Natural killer cell (primary cell): ENCODE data around the gene UNC13B. TPM values are rescaled to one million over a fixed set of nuclear protein-coding genes. Genes with fewer than 3 reads are reported as not detected.

Source experiments
- ATAC-seq, 3 donors: fragments of 150-1000 bp in 2 of 3; fragments of 200-7000 bp in 1 of 3; cut with Tn5 transposase; 1 replicate in 1 of 3; 2 replicates in 2 of 3; pipeline ENCODE4 v1.10.0; 2021; ENCODE audit warnings: mild to moderate bottlenecking in 2 of 3, moderate library complexity in 2 of 3
- DNase-seq, 2 donors: peaks; one replicate each; pipeline versions ENCODE4 v3.0.0 to v3.0.0-alpha.2; 2013 to 2021; ENCODE audit warnings: mixed read lengths in 1 of 2
- H3K27ac ChIP-seq: one replicate; pipeline ENCODE4 v1.5.1; 2013; ENCODE audit warnings: mild to moderate bottlenecking, low read length
- H3K27me3 ChIP-seq: one replicate; pipeline ENCODE4 v1.6.1; 2013; ENCODE audit warnings: low read length; ENCODE audit not compliant: control insufficient read depth, insufficient read depth
- H3K36me3 ChIP-seq: one replicate; pipeline ENCODE4 v1.6.1; 2013; ENCODE audit warnings: low read length; ENCODE audit not compliant: control insufficient read depth, insufficient read depth
- H3K4me1 ChIP-seq: one replicate; pipeline ENCODE4 v1.6.1; 2013; ENCODE audit warnings: low read length; ENCODE audit not compliant: control insufficient read depth, insufficient read depth
- H3K4me3 ChIP-seq: one replicate; pipeline ENCODE4 v1.5.1; 2013; ENCODE audit warnings: low read length
- H3K9me3 ChIP-seq: one replicate; pipeline ENCODE4 v1.6.1; 2013; ENCODE audit warnings: low read length; ENCODE audit not compliant: control insufficient read depth, insufficient read depth
- H3K27ac Mint-ChIP-seq, 2 donors: one replicate each; pipeline ENCODE4 v1.8.0; 2022; ENCODE audit warnings: mild to moderate bottlenecking in 2 of 2, mixed read lengths in 2 of 2, moderate library complexity in 1 of 2
- H3K27me3 Mint-ChIP-seq, 2 donors: one replicate each; pipeline ENCODE4 v1.8.0; 2022; ENCODE audit warnings: low read depth in 2 of 2, mixed read lengths in 2 of 2
- H3K36me3 Mint-ChIP-seq: one replicate; pipeline ENCODE4 v1.8.0; 2022; ENCODE audit warnings: mixed read lengths
- H3K4me1 Mint-ChIP-seq, 2 donors: one replicate each; pipeline ENCODE4 v1.8.0; 2022; ENCODE audit warnings: mixed read lengths in 2 of 2
- H3K4me3 Mint-ChIP-seq: one replicate; pipeline ENCODE4 v1.8.0; 2022; ENCODE audit warnings: mild to moderate bottlenecking, moderate library complexity, mixed read lengths
- H3K9me3 Mint-ChIP-seq, 2 donors: one replicate each; pipeline ENCODE4 v1.8.0; 2022; ENCODE audit warnings: mixed read lengths in 2 of 2
- WGBS: methylation state at CpG from one replicate; pipeline ENCODE4 v1.1.7; 2013; ENCODE audit warnings: missing lambda C conversion rate; ENCODE audit not compliant: insufficient coverage; 5-methylcytosine and 5-hydroxymethylcytosine counted together
- intact Hi-C: fragments of 100-400 bp; cut with micrococcal nuclease; formaldehyde crosslinking; loops from one replicate; pipeline ENCODE4 v1.14.2; 2022
- total RNA-seq, 4 donors: library from RNA; stranded (reverse); fragments of 120-200 nt in 1 of 4; gene quantifications; one replicate each; pipeline versions ENCODE4 v1.2.3 to v1.2.4, GENCODE V29; 2013 to 2022
- TF ChIP-seq, protein P1 (sequence below): fragments of 200-600 bp; IDR thresholded peaks from one replicate; pipeline ENCODE4 v1.8.0; 2022; ENCODE audit warnings: antibody characterized with exemption

Gene UNC13B
- total RNA-seq, 3 donors from 2014 or later (not counting 1 experiment from before 2014, with no cell fraction given) = 0.21 to 0.78 (median 0.27) TPM

GRCh38 chr9:35313916-35314315, 152.1 kb downstream of the UNC13B start:
- TF ChIP-seq, protein P1, sequence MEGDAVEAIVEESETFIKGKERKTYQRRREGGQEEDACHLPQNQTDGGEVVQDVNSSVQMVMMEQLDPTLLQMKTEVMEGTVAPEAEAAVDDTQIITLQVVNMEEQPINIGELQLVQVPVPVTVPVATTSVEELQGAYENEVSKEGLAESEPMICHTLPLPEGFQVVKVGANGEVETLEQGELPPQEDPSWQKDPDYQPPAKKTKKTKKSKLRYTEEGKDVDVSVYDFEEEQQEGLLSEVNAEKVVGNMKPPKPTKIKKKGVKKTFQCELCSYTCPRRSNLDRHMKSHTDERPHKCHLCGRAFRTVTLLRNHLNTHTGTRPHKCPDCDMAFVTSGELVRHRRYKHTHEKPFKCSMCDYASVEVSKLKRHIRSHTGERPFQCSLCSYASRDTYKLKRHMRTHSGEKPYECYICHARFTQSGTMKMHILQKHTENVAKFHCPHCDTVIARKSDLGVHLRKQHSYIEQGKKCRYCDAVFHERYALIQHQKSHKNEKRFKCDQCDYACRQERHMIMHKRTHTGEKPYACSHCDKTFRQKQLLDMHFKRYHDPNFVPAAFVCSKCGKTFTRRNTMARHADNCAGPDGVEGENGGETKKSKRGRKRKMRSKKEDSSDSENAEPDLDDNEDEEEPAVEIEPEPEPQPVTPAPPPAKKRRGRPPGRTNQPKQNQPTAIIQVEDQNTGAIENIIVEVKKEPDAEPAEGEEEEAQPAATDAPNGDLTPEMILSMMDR = no peak
- no peak overlapping the region for H3K27ac Mint-ChIP-seq
- Histone ChIP-seq H3K4me1 (no peaks in the 10 kb centered on the region), H3K36me3 (no peaks in the 10 kb centered on the region), H3K9me3 (no peaks in the 10 kb centered on the region), H3K27ac (no peak overlapping the region), H3K27me3 (no peaks in the 10 kb centered on the region), H3K4me3 (no peak overlapping the region)
- no peak for DNase-seq
- no peaks in the 10 kb centered on the region for H3K36me3 Mint-ChIP-seq
- H3K27me3 Mint-ChIP-seq = peaks cover 10 to 31% of the 10 kb centered on the region in 2 donors
- 87% methylated on average over 4 of the region's 4 CpGs for WGBS
- no peak for ATAC-seq
- H3K9me3 Mint-ChIP-seq = no peaks in the 10 kb centered on the region
- no peak overlapping the region for H3K4me3 Mint-ChIP-seq
- intact Hi-C loops = no loop called here
- no peaks in the 10 kb centered on the region for H3K4me1 Mint-ChIP-seq

DNA sequence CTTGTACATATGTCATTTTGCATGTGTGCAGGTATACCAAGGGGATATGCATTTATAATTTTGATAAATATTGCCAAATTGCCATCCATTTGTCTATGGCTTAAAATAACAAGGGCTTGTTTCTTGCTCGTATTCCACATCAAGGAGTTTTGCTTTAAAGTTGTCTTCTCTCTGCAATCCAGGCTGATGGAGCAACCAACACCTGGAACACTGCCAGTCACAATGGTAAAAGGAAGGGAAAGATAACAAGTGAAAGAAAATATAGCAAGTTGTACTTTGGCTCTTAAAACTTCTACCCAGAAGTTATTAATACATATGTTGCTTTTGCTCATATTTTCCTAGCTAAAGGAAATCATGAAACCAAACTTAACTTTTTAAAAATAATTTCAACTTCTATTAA, 156.9 kb downstream of the UNC13B start:
- H3K4me3 Mint-ChIP-seq = no peak overlapping the region
- no peak overlapping the region for H3K4me3 ChIP-seq
- H3K36me3 Mint-ChIP-seq = no peaks in the 10 kb centered on the region
- DNase-seq (no peak), ATAC-seq (no peak)
- no peaks in the 10 kb centered on the region for H3K36me3 ChIP-seq
- intact Hi-C loops = no loop called here
- WGBS = 82% methylated on average over 1 of the region's 1 CpG
- no peaks in the 10 kb centered on the region for H3K9me3 Mint-ChIP-seq
- peaks cover 0 to 4% of the 10 kb centered on the region in 2 donors for H3K27me3 Mint-ChIP-seq
- no peaks in the 10 kb centered on the region for H3K27me3 ChIP-seq
- H3K27ac Mint-ChIP-seq = no peak overlapping the region
- TF ChIP-seq, protein P1 = no peak
- no peaks in the 10 kb centered on the region for H3K9me3 ChIP-seq
- no peaks in the 10 kb centered on the region for H3K4me1 ChIP-seq
- H3K4me1 Mint-ChIP-seq = no peaks in the 10 kb centered on the region
- no peak overlapping the region for H3K27ac ChIP-seq

GRCh38 chr9:35322075-35322885, 160.5 kb downstream of the UNC13B start:
- ATAC-seq (no peak), DNase-seq (no peak)
- Histone ChIP-seq H3K36me3 (no peaks in the 10 kb centered on the region), H3K9me3 (no peaks in the 10 kb centered on the region), H3K4me3 (no peak overlapping the region), H3K27ac (no peak overlapping the region), H3K4me1 (no peaks in the 10 kb centered on the region), H3K27me3 (peaks cover 2% of the 10 kb centered on the region)
- Mint-ChIP-seq H3K27me3 (peaks cover 0 to 7% of the 10 kb centered on the region in 2 donors), H3K27ac (no peak overlapping the region), H3K4me1 (no peaks in the 10 kb centered on the region), H3K4me3 (no peak overlapping the region), H3K36me3 (no peaks in the 10 kb centered on the region), H3K9me3 (no peaks in the 10 kb centered on the region)
- TF ChIP-seq, protein P1 = no peak
- WGBS = 81% methylated on average over 7 of the region's 8 CpGs
- intact Hi-C loops = no loop called here
